MG63 (cell line): ENCODE measurements around the gene TACC2. TPM values are rescaled to one million over a fixed set of nuclear protein-coding genes. Genes with fewer than 3 reads are reported as not detected.

Source experiments
- DNase-seq: peaks from one replicate; pipeline ENCODE4 v3.0.0-alpha.2; 2020
- H3K27me3 ChIP-seq: fragments of 250-450 bp; sonication (Bioruptor Pico); 2 replicates; pipeline ENCODE4 v1.5.1; 2020; ENCODE audit warnings: mild to moderate bottlenecking, moderate library complexity
- H3K36me3 ChIP-seq: fragments of 250-450 bp; sonication (Bioruptor Pico); 2 replicates; pipeline ENCODE4 v1.5.1; 2020; ENCODE audit warnings: mild to moderate bottlenecking, moderate library complexity
- H3K4me3 ChIP-seq: fragments of 250-450 bp; sonication (Bioruptor Pico); 2 replicates; pipeline ENCODE4 v1.5.1; 2020; ENCODE audit warnings: mild to moderate bottlenecking, moderate library complexity
- H3K9me3 ChIP-seq: fragments of 250-450 bp; sonication (Bioruptor Pico); 2 replicates; pipeline ENCODE4 v1.5.1; 2020; ENCODE audit warnings: mild to moderate bottlenecking, moderate library complexity
- total RNA-seq: library from RNA; depleted of rRNA; stranded (reverse); fragments of >200 nt; shearing (Covaris generic); gene quantifications from 2 replicates; pipeline ENCODE4 v1.2.3, GENCODE V29; 2014; ENCODE audit warnings: low replicate concordance; rRNA removed

The TACC2 gene
- total RNA-seq, 1 experiment from 2014 or later: 7.3 TPM

- Histone ChIP-seq H3K27me3 (no peaks in the 10 kb centered on the region), H3K9me3 (peaks cover 3% of the 10 kb centered on the region; the same call in 1 of the 2 replicates), H3K36me3 (no peaks in the 10 kb centered on the region), H3K4me3 (no peak overlapping the region)
- no peak for DNase-seq
Measured at GRCh38 chr10:122303271-122304053, 314.5 kb downstream of the TACC2 start.

Other genes with a start within 250 kb of the TACC2 start
- 21.5 and 24.7 TPM in 2 replicates for gene ATE1, start 61.1 kb upstream of the TACC2 start, total RNA-seq
- gene NSMCE4A, start 13.9 kb upstream of the TACC2 start, total RNA-seq: 65.7 and 85.6 TPM in 2 replicates